CD14-positive monocyte (primary cell): ENCODE data around the gene CGREF1. TPM values are rescaled to one million over a fixed set of nuclear protein-coding genes. Genes with fewer than 3 reads are reported as not detected.

Experiments
- DNase-seq, 3 donors: peaks; one replicate each; pipeline ENCODE4 v3.0.0-alpha.2; 2011 to 2022
- H2AFZ ChIP-seq: 2 replicates; pipeline ENCODE4 v1.6.0; 2012; ENCODE audit warnings: mild to moderate bottlenecking, low read depth, low read length, inconsistent platforms; ENCODE audit not compliant: insufficient read depth, poor library complexity, severe bottlenecking
- H3K27ac ChIP-seq, 2 donors: 1 replicate in 1 of 2; 2 replicates in 1 of 2; pipeline ENCODE4 v1.5.1; 2012 to 2013; ENCODE audit warnings: low read length in 2 of 2, control low read depth in 1 of 2, inconsistent platforms in 1 of 2, low read depth in 1 of 2, mild to moderate bottlenecking in 1 of 2
- H3K27me3 ChIP-seq, 2 donors: one replicate each; pipeline versions ENCODE4 v1.6.0 to v1.6.1; 2011 to 2013; ENCODE audit warnings: low read length in 2 of 2; ENCODE audit not compliant: control insufficient read depth in 2 of 2, insufficient read depth in 2 of 2
- H3K36me3 ChIP-seq, 2 donors: replicated peaks in 1 of 2; 1 replicate in 1 of 2; 2 replicates in 1 of 2; pipeline versions ENCODE4 v1.5.1 to v1.6.1; 2012 to 2013; ENCODE audit warnings: low read length in 2 of 2, control low read depth in 1 of 2, inconsistent platforms in 1 of 2, mild to moderate bottlenecking in 1 of 2; ENCODE audit not compliant: insufficient read depth in 2 of 2, control insufficient read depth in 1 of 2
- H3K4me1 ChIP-seq, 2 donors: 1 replicate in 1 of 2; 2 replicates in 1 of 2; pipeline versions ENCODE4 v1.5.1 to v1.6.1; 2012 to 2013; ENCODE audit warnings: low read length in 2 of 2, control low read depth in 1 of 2, inconsistent platforms in 1 of 2, mild to moderate bottlenecking in 1 of 2, moderate library complexity in 1 of 2; ENCODE audit not compliant: insufficient read depth in 2 of 2, control insufficient read depth in 1 of 2
- H3K4me2 ChIP-seq: replicated peaks from 2 replicates; pipeline ENCODE3; 2012; ENCODE audit warnings: low read length, moderate library complexity, mild to moderate bottlenecking; ENCODE audit not compliant: poor library complexity, severe bottlenecking; ENCODE audit errors: extremely low read depth
- H3K4me3 ChIP-seq, 3 experiments: fragments of 200-600 bp in 1 of 3; sonication (generic) in 1 of 3; replicated peaks in 1 of 3; 1 replicate in 2 of 3; 2 replicates in 1 of 3; pipeline ENCODE4 v1.5.1; 2011 to 2013; ENCODE audit warnings: low read length in 3 of 3, mild to moderate bottlenecking in 3 of 3, control low read depth in 2 of 3, low read depth in 2 of 3, inconsistent platforms in 1 of 3, moderate library complexity in 1 of 3
- H3K79me2 ChIP-seq: 2 replicates; pipeline ENCODE4 v1.6.0; 2012; ENCODE audit warnings: mild to moderate bottlenecking, control low read depth, inconsistent platforms, low read length, moderate library complexity; ENCODE audit not compliant: insufficient read depth
- H3K9ac ChIP-seq: 2 replicates; pipeline ENCODE4 v1.6.0; 2017; ENCODE audit warnings: low read length, mild to moderate bottlenecking; ENCODE audit not compliant: insufficient read depth, poor library complexity, severe bottlenecking
- H3K9me3 ChIP-seq, 2 donors: replicated peaks in 1 of 2; 1 replicate in 1 of 2; 2 replicates in 1 of 2; pipeline versions ENCODE4 v1.5.1 to v1.6.1; 2012 to 2013; ENCODE audit warnings: low read length in 2 of 2, control low read depth in 1 of 2; ENCODE audit not compliant: control insufficient read depth in 1 of 2, insufficient read depth in 1 of 2
- H4K20me1 ChIP-seq: 2 replicates; pipeline ENCODE4 v1.6.0; 2012; ENCODE audit warnings: mild to moderate bottlenecking, low read length, control low read depth, moderate library complexity; ENCODE audit not compliant: insufficient read depth
- H3K27ac Mint-ChIP-seq, 7 donors: one replicate each; pipeline ENCODE4 v1.8.0; 2020; ENCODE audit warnings: mild to moderate bottlenecking in 7 of 7, mixed read lengths in 7 of 7, moderate library complexity in 6 of 7, inconsistent platforms in 2 of 7
- H3K27me3 Mint-ChIP-seq, 3 donors: one replicate each; pipeline ENCODE4 v1.8.0; 2021 to 2022; ENCODE audit warnings: low read depth in 3 of 3, mild to moderate bottlenecking in 3 of 3, mixed read lengths in 3 of 3, moderate library complexity in 3 of 3, inconsistent platforms in 1 of 3
- H3K36me3 Mint-ChIP-seq, 2 donors: one replicate each; pipeline ENCODE4 v1.8.0; 2020; ENCODE audit warnings: mixed read lengths in 2 of 2, inconsistent platforms in 1 of 2, mild to moderate bottlenecking in 1 of 2
- H3K4me1 Mint-ChIP-seq: one replicate; pipeline ENCODE4 v1.8.0; 2020; ENCODE audit warnings: mild to moderate bottlenecking, mixed read lengths
- H3K4me3 Mint-ChIP-seq, 2 donors: one replicate each; pipeline ENCODE4 v1.8.0; 2020; ENCODE audit warnings: mild to moderate bottlenecking in 2 of 2, mixed read lengths in 2 of 2, moderate library complexity in 1 of 2
- H3K9me3 Mint-ChIP-seq, 7 donors: one replicate each; pipeline ENCODE4 v1.8.0; 2020 to 2022; ENCODE audit warnings: mixed read lengths in 7 of 7, mild to moderate bottlenecking in 6 of 7, moderate library complexity in 6 of 7, inconsistent platforms in 2 of 7
- CTCF ChIP-seq: fragments of 200-600 bp; IDR thresholded peaks from one replicate; pipeline ENCODE4 v1.8.0; 2022; ENCODE audit warnings: antibody characterized with exemption, mild to moderate bottlenecking
- WGBS: methylation state at CpG from one replicate; pipeline ENCODE4 v1.1.5; 2013; ENCODE audit warnings: missing lambda C conversion rate; ENCODE audit not compliant: insufficient coverage; 5-methylcytosine and 5-hydroxymethylcytosine counted together
- intact Hi-C, 2 donors: fragments of 100-400 bp; cut with micrococcal nuclease; formaldehyde crosslinking; loops; one replicate each; pipeline versions ENCODE4 v1.15.0 to v1.15.1; 2023
- polyA plus RNA-seq, 3 donors: library from polyadenylated mRNA; depleted of rRNA in 1 of 3; unstranded in 2 of 3; stranded (reverse) in 1 of 3; fragments of 300-500 nt in 2 of 3; fragments of >200 nt in 1 of 3; fragmentation: Illumina TruSeq in 2 of 3; gene quantifications; 1 replicate in 2 of 3; 2 replicates in 1 of 3; pipeline ENCODE4 v1.2.3, GENCODE V29; 2012 to 2021

The CGREF1 gene
- polyA plus RNA-seq, 3 donors = not detected

- H3K27me3 ChIP-seq = no peaks in the 10 kb centered on the region
- H3K27me3 Mint-ChIP-seq = peaks cover 2 to 11% (median 6%) of the 10 kb centered on the region in 3 donors
- H3K36me3 Mint-ChIP-seq = no peaks in the 10 kb centered on the region
- no peaks in the 10 kb centered on the region for H4K20me1 ChIP-seq
- H3K9me3 ChIP-seq = no peaks in the 10 kb centered on the region
- intact Hi-C loops = loop anchor here in 1 of 2 donors (5.0 kb wide), 1 partner anchor 63 kb away; no protein-coding TSS in a partner anchor
- no peak overlapping the region for H2AFZ ChIP-seq
- 91% methylated on average over 6 of the region's 8 CpGs for WGBS
- H3K4me3 ChIP-seq = no peak overlapping the region
- H3K27ac Mint-ChIP-seq = no peak overlapping the region
- no peak for TF ChIP-seq CTCF
- peaks cover 5% of the 10 kb centered on the region for H3K4me1 Mint-ChIP-seq
- H3K4me3 Mint-ChIP-seq = no peak overlapping the region
- H3K79me2 ChIP-seq = no peaks in the 10 kb centered on the region
- H3K9me3 Mint-ChIP-seq = peaks cover 0 to 2% (median 0%) of the 10 kb centered on the region in 7 donors
- H3K9ac ChIP-seq = no peak overlapping the region
- no peaks in the 10 kb centered on the region for H3K36me3 ChIP-seq
- H3K4me1 ChIP-seq = peaks cover 2 to 7% of the 10 kb centered on the region in 2 donors
- DNase-seq = no peak
- no peak overlapping the region for H3K4me2 ChIP-seq
- H3K27ac ChIP-seq = no peak overlapping the region
Measured at GRCh38 chr2:27164960-27165763, 46.2 kb upstream of the CGREF1 start.

- no peak overlapping the region for H3K4me3 Mint-ChIP-seq
- peak overlapping the region in 1 of 7 donors; percentile 33 for H3K27ac Mint-ChIP-seq
- Histone ChIP-seq H3K9ac (no peak overlapping the region), H3K4me2 (no peak overlapping the region), H2AFZ (no peak overlapping the region), H3K27me3 (no peaks in the 10 kb centered on the region), H3K9me3 (no peaks in the 10 kb centered on the region), H3K36me3 (no peaks in the 10 kb centered on the region), H4K20me1 (no peaks in the 10 kb centered on the region), H3K4me3 (no peak overlapping the region), H3K27ac (no peak overlapping the region), H3K4me1 (no peaks in the 10 kb centered on the region), H3K79me2 (no peaks in the 10 kb centered on the region)
- peaks cover 2% of the 10 kb centered on the region for H3K4me1 Mint-ChIP-seq
- no peaks in the 10 kb centered on the region for H3K36me3 Mint-ChIP-seq
- no peak for TF ChIP-seq CTCF
- H3K9me3 Mint-ChIP-seq = peaks cover 0 to 2% (median 0%) of the 10 kb centered on the region in 7 donors
- no peak for DNase-seq
- H3K27me3 Mint-ChIP-seq = peaks cover 2 to 6% (median 2%) of the 10 kb centered on the region in 3 donors
- intact Hi-C loops = no loop called here
- WGBS = 91% methylated on average over 11 of the region's 15 CpGs
Measured at GRCh38 chr2:27162151-27163121, 43.5 kb upstream of the CGREF1 start.
